ENCODE measurements around the gene PLEKHN1.

DNA sequence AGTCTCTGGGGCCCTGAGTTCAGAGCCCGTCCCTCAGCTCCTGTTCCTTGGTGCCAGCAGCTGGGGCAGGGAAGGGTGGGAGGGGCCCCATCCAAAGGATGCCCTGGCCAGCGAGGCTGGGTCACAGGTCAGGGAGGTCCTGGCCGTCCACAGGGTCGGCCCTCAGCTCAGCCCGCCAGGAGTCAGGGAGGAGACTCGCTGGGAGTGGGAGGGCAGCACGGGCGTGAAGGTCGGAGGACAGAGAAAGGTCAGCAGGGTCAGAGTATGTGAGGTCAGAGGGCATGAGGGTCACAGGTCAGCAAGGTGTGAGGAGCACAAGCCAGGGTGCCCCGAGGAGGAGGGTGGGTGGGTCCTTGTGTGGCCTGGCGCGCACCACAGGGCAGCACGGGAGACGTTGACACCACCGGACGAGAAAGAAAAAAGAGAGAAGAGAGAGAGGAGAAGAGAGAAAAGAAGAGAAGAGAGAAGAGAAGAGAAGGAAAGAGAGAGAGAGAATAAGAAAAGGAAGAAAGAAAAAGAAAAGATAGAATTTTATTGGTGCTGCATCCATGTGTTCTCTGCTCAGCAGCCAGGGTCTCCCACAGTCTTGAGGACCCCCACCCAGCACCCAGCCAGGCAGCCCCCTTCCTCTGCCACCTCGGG lies 8.5 kb downstream of the PLEKHN1 start:
- TF ChIP-seq POLR2A (IDR thresholded peaks at IDR 0.05) = no peak
- TF ChIP-seq, protein P1, sequence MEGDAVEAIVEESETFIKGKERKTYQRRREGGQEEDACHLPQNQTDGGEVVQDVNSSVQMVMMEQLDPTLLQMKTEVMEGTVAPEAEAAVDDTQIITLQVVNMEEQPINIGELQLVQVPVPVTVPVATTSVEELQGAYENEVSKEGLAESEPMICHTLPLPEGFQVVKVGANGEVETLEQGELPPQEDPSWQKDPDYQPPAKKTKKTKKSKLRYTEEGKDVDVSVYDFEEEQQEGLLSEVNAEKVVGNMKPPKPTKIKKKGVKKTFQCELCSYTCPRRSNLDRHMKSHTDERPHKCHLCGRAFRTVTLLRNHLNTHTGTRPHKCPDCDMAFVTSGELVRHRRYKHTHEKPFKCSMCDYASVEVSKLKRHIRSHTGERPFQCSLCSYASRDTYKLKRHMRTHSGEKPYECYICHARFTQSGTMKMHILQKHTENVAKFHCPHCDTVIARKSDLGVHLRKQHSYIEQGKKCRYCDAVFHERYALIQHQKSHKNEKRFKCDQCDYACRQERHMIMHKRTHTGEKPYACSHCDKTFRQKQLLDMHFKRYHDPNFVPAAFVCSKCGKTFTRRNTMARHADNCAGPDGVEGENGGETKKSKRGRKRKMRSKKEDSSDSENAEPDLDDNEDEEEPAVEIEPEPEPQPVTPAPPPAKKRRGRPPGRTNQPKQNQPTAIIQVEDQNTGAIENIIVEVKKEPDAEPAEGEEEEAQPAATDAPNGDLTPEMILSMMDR (IDR thresholded peaks at IDR 0.05) = no peak

Measured in transverse colon (tissue), 3 donors.